Measurements from ENCODE around the gene GOLPH3.
"Not testable (repeated sequence)": the region's sequence is repeated elsewhere in the genome, so short reads cannot be mapped to it uniquely, and the experiment has no call there.

GOLPH3 gene

GRCh38 chr5:32083981-32084430 lies 90.1 kb downstream of the GOLPH3 start:
- no peak overlapping the region for H3K4me3 ChIP-seq (IDR thresholded peaks at IDR 0.05; ENCODE audit: insufficient read depth, low read depth, low read length)
- H2AFZ ChIP-seq (ENCODE audit: low read depth), result no peak overlapping the region
- no peak for TF ChIP-seq CTCF (conservative IDR thresholded peaks at IDR 0.05; ENCODE audit: low read depth, low read length)
- no peak overlapping the region for H3K27ac ChIP-seq
- no peaks in the 10 kb centered on the region for H4K20me1 ChIP-seq (ENCODE audit: insufficient read depth)
- H3K79me2 ChIP-seq (ENCODE audit: insufficient read depth, low read depth), result no peaks in the 10 kb centered on the region
- H3K36me3 ChIP-seq (ENCODE audit: insufficient read depth), result no peaks in the 10 kb centered on the region
- H3K4me1 ChIP-seq (ENCODE audit: low read depth, poor library complexity, severe bottlenecking), result no peaks in the 10 kb centered on the region
- no peak overlapping the region for H3K9ac ChIP-seq
- H3K27me3 ChIP-seq (ENCODE audit: insufficient read depth, low read depth), result no peaks in the 10 kb centered on the region
- H3K4me2 ChIP-seq, result no peak overlapping the region

GRCh38 chr5:32082701-32083100 lies 91.4 kb downstream of the GOLPH3 start:
- no peak overlapping the region for H3K4me2 ChIP-seq
- H3K27ac ChIP-seq, result no peak overlapping the region
- no peak overlapping the region for H3K4me3 ChIP-seq (IDR thresholded peaks at IDR 0.05; ENCODE audit: insufficient read depth, low read depth, low read length)

GRCh38 chr5:32080565-32080964 lies 93.6 kb downstream of the GOLPH3 start:
- H4K20me1 ChIP-seq (ENCODE audit: insufficient read depth); H2AFZ ChIP-seq (ENCODE audit: low read depth); H3K27ac ChIP-seq; H3K4me2 ChIP-seq; H3K4me3 ChIP-seq (IDR thresholded peaks at IDR 0.05; ENCODE audit: insufficient read depth, low read depth, low read length); H3K27me3 ChIP-seq (ENCODE audit: insufficient read depth, low read depth); H3K36me3 ChIP-seq (ENCODE audit: insufficient read depth); H3K9ac ChIP-seq; H3K79me2 ChIP-seq (ENCODE audit: insufficient read depth, low read depth): not testable (repeated sequence)
- peaks cover 15% of the 10 kb centered on the region for H3K4me1 ChIP-seq (ENCODE audit: low read depth, poor library complexity, severe bottlenecking)

More at GRCh38 chr5:32082701-32083100, 91.4 kb downstream of the GOLPH3 start:
- Histone ChIP-seq H2AFZ (ENCODE audit: low read depth) (no peak overlapping the region), H3K79me2 (ENCODE audit: insufficient read depth, low read depth) (no peaks in the 10 kb centered on the region), H3K27me3 (ENCODE audit: insufficient read depth, low read depth) (no peaks in the 10 kb centered on the region), H4K20me1 (ENCODE audit: insufficient read depth) (no peaks in the 10 kb centered on the region), H3K36me3 (ENCODE audit: insufficient read depth) (no peaks in the 10 kb centered on the region), H3K4me1 (ENCODE audit: low read depth, poor library complexity, severe bottlenecking) (peaks cover 10% of the 10 kb centered on the region), H3K9ac (no peak overlapping the region)
- no peak for TF ChIP-seq CTCF (conservative IDR thresholded peaks at IDR 0.05; ENCODE audit: low read depth, low read length)

- peaks cover 15% of the 10 kb centered on the region for H3K4me1 ChIP-seq (ENCODE audit: low read depth, poor library complexity, severe bottlenecking)
- not testable (repeated sequence) for H3K4me3 ChIP-seq (IDR thresholded peaks at IDR 0.05; ENCODE audit: insufficient read depth, low read depth, low read length); H3K79me2 ChIP-seq (ENCODE audit: insufficient read depth, low read depth); H3K36me3 ChIP-seq (ENCODE audit: insufficient read depth); H3K27me3 ChIP-seq (ENCODE audit: insufficient read depth, low read depth); H3K27ac ChIP-seq; H3K4me2 ChIP-seq; H4K20me1 ChIP-seq (ENCODE audit: insufficient read depth); H2AFZ ChIP-seq (ENCODE audit: low read depth); H3K9ac ChIP-seq
Measured at GRCh38 chr5:32078855-32079254, 95.3 kb downstream of the GOLPH3 start.

- no peak overlapping the region for H3K4me3 ChIP-seq (IDR thresholded peaks at IDR 0.05; ENCODE audit: insufficient read depth, low read depth, low read length)
- H3K4me1 ChIP-seq (ENCODE audit: low read depth, poor library complexity, severe bottlenecking), result peaks cover 15% of the 10 kb centered on the region
- no peaks in the 10 kb centered on the region for H3K79me2 ChIP-seq (ENCODE audit: insufficient read depth, low read depth)
- no peaks in the 10 kb centered on the region for H3K27me3 ChIP-seq (ENCODE audit: insufficient read depth, low read depth)
- no peaks in the 10 kb centered on the region for H3K36me3 ChIP-seq (ENCODE audit: insufficient read depth)
- no peak overlapping the region for H3K9ac ChIP-seq
- H2AFZ ChIP-seq (ENCODE audit: low read depth), result no peak overlapping the region
- H3K27ac ChIP-seq, result no peak overlapping the region
- H3K4me2 ChIP-seq, result no peak overlapping the region
- no peaks in the 10 kb centered on the region for H4K20me1 ChIP-seq (ENCODE audit: insufficient read depth)
- peak; percentile 88 for TF ChIP-seq CTCF (conservative IDR thresholded peaks at IDR 0.05; ENCODE audit: low read depth, low read length)
Measured at GRCh38 chr5:32076699-32077695, 97.1 kb downstream of the GOLPH3 start.

Measured in KMS-11 (cell line).